H1 (cell line): Measurements from ENCODE around the gene JTB.
"Not testable (repeated sequence)": the region's sequence is repeated elsewhere in the genome, so short reads cannot be mapped to it uniquely, and the experiment has no call there.

Experiments
- CHD2 ChIP-seq: IDR thresholded peaks from 2 replicates; pipeline ENCODE4 v1.6.1; 2012; ENCODE audit warnings: low read length, improper control_type of control experiment
- CREB1 ChIP-seq: IDR thresholded peaks from 2 replicates; pipeline ENCODE4 v1.6.1; 2012; ENCODE audit warnings: inconsistent platforms
- EGR1 ChIP-seq: IDR thresholded peaks from 2 replicates; pipeline ENCODE4 v1.6.1; 2011; ENCODE audit warnings: low read depth, low read length, borderline replicate concordance
- EZH2 ChIP-seq: fragments of 200-600 bp; sonication (generic); IDR thresholded peaks from 2 replicates; pipeline ENCODE4 v1.7.1; 2012; ENCODE audit warnings: low read depth, mild to moderate bottlenecking, moderate library complexity, low read length, inconsistent platforms; ENCODE audit not compliant: severe bottlenecking
- GTF2F1 ChIP-seq: IDR thresholded peaks from 2 replicates; pipeline ENCODE4 v1.6.1; 2012; ENCODE audit warnings: low read depth, low read length, improper control_type of control experiment, borderline replicate concordance
- JUN ChIP-seq: IDR thresholded peaks from 2 replicates; pipeline ENCODE4 v1.6.1; 2011; ENCODE audit warnings: low read depth, mild to moderate bottlenecking, improper control_type of control experiment, low read length
- POLR2A ChIP-seq, 2 experiments: IDR thresholded peaks; 1 replicate in 1 of 2; 2 replicates in 1 of 2; pipeline ENCODE4 v1.6.1; 2011; ENCODE audit warnings: low read depth in 2 of 2, low read length in 2 of 2, mild to moderate bottlenecking in 2 of 2; ENCODE audit errors: control extremely low read depth in 1 of 2
- RAD21 ChIP-seq, 2 experiments: IDR thresholded peaks in 1 of 2; conservative IDR thresholded peaks in 1 of 2; 2 replicates each; pipeline ENCODE4 v1.6.1; 2011; ENCODE audit warnings: low read depth in 2 of 2, low read length in 2 of 2, improper control_type of control experiment in 1 of 2, inconsistent platforms in 1 of 2, mild to moderate bottlenecking in 1 of 2, moderate library complexity in 1 of 2
- RBBP5 ChIP-seq: IDR thresholded peaks from 2 replicates; pipeline ENCODE4 v1.7.1; 2012; ENCODE audit warnings: low read depth, mild to moderate bottlenecking, inconsistent platforms, low read length, moderate library complexity, borderline replicate concordance
- SIN3A ChIP-seq, 2 experiments: IDR thresholded peaks in 1 of 2; conservative IDR thresholded peaks in 1 of 2; 2 replicates each; pipeline ENCODE4 v1.6.1; 2011 to 2012; ENCODE audit warnings: low read length in 2 of 2, improper control_type of control experiment in 1 of 2, low read depth in 1 of 2, mild to moderate bottlenecking in 1 of 2
- TAF1 ChIP-seq: IDR thresholded peaks from 2 replicates; pipeline ENCODE4 v1.6.1; 2011; ENCODE audit warnings: mild to moderate bottlenecking, low read depth, low read length
- TF ChIP-seq, protein P1 (sequence below), 3 experiments: IDR thresholded peaks; 1 replicate in 2 of 3; 2 replicates in 1 of 3; pipeline versions ENCODE4 v1.5.1 to v1.6.1; 2011; ENCODE audit warnings: low read length in 3 of 3, mild to moderate bottlenecking in 3 of 3, inconsistent platforms in 2 of 3, low read depth in 1 of 3, moderate library complexity in 1 of 3; ENCODE audit not compliant: insufficient read depth in 1 of 3; ENCODE audit errors: control extremely low read depth in 1 of 3
- TF ChIP-seq, protein P2 (sequence below): IDR thresholded peaks from 2 replicates; pipeline ENCODE4 v1.6.1; 2012; ENCODE audit warnings: low read length, inconsistent platforms

DNA sequence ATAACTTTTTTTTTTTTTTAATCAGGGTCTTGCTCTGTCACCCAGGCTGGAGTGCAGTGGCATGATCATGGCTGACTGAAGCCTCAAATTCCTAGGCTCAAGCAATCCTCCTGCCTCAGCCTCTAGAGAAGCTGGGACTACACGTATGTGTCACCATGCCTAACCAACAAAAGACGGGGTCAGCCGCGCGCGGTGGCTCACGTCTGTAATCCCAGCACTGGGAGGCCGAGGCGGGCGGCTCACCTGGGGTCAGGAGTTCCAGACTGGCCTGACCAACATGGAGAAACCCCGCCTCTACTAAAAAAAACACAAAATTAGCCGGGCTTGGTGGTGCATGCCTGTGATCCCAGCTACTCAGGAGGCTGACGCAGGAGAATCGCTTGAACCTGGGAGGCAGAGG, 35.1 kb upstream of the JTB start:
- TF ChIP-seq, protein P1, sequence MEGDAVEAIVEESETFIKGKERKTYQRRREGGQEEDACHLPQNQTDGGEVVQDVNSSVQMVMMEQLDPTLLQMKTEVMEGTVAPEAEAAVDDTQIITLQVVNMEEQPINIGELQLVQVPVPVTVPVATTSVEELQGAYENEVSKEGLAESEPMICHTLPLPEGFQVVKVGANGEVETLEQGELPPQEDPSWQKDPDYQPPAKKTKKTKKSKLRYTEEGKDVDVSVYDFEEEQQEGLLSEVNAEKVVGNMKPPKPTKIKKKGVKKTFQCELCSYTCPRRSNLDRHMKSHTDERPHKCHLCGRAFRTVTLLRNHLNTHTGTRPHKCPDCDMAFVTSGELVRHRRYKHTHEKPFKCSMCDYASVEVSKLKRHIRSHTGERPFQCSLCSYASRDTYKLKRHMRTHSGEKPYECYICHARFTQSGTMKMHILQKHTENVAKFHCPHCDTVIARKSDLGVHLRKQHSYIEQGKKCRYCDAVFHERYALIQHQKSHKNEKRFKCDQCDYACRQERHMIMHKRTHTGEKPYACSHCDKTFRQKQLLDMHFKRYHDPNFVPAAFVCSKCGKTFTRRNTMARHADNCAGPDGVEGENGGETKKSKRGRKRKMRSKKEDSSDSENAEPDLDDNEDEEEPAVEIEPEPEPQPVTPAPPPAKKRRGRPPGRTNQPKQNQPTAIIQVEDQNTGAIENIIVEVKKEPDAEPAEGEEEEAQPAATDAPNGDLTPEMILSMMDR (IDR thresholded peaks at IDR 0.05; ENCODE audit: control extremely low read depth in 1 of 3, insufficient read depth in 1 of 3, low read depth in 1 of 3, low read length in 3 of 3), result not testable (repeated sequence)
- not testable (repeated sequence) for TF ChIP-seq POLR2A (IDR thresholded peaks at IDR 0.05; ENCODE audit: control extremely low read depth in 1 of 2, low read depth in 2 of 2, low read length in 2 of 2); JUN; RBBP5; SIN3A (conservative IDR thresholded peaks at IDR 0.05 in 1 of 2, IDR thresholded peaks at IDR 0.05 in 1 of 2; ENCODE audit: low read depth in 1 of 2, low read length in 2 of 2); RAD21 (IDR thresholded peaks at IDR 0.05 in 1 of 2, conservative IDR thresholded peaks at IDR 0.05 in 1 of 2; ENCODE audit: low read depth in 2 of 2, low read length in 2 of 2); EZH2; CREB1; EGR1; TAF1; CHD2; GTF2F1
- TF ChIP-seq, protein P2, sequence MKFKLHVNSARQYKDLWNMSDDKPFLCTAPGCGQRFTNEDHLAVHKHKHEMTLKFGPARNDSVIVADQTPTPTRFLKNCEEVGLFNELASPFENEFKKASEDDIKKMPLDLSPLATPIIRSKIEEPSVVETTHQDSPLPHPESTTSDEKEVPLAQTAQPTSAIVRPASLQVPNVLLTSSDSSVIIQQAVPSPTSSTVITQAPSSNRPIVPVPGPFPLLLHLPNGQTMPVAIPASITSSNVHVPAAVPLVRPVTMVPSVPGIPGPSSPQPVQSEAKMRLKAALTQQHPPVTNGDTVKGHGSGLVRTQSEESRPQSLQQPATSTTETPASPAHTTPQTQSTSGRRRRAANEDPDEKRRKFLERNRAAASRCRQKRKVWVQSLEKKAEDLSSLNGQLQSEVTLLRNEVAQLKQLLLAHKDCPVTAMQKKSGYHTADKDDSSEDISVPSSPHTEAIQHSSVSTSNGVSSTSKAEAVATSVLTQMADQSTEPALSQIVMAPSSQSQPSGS, result not testable (repeated sequence)
